ENCODE measurements around the gene CCDC88C. TPM values are rescaled to one million over a fixed set of nuclear protein-coding genes. Genes with fewer than 3 reads are reported as not detected.

CCDC88C gene
- total RNA-seq, 1 experiment from 2014 or later, result 19.7 TPM

GRCh38 chr14:91366749-91367148, 50.9 kb downstream of the CCDC88C start:
- H4K20me1 ChIP-seq (ENCODE audit: low read length), result no peaks in the 10 kb centered on the region
- peaks cover 57% of the 10 kb centered on the region for H3K79me2 ChIP-seq (ENCODE audit: low read length)
- TF ChIP-seq EZH2 (IDR thresholded peaks at IDR 0.05; ENCODE audit: low read length, unreplicated experiment) (no peak), CTCF (conservative IDR thresholded peaks at IDR 0.05; ENCODE audit: low read depth, low read length) (no peak), EZH2phosphoT487 (IDR thresholded peaks at IDR 0.05; ENCODE audit: borderline replicate concordance, low read length) (no peak)
- no peak overlapping the region for H3K4me3 ChIP-seq (ENCODE audit: low read length)
- H3K27ac ChIP-seq (ENCODE audit: low read length), result peak overlapping the region; percentile 9; the same call in 1 of the 2 replicates
- no peak overlapping the region for H2AFZ ChIP-seq (ENCODE audit: low read length)
- no peaks in the 10 kb centered on the region for H3K9me3 ChIP-seq (ENCODE audit: low read length)
- H3K27me3 ChIP-seq (ENCODE audit: low read length), result no peaks in the 10 kb centered on the region
- peaks cover 21% of the 10 kb centered on the region for H3K4me1 ChIP-seq (ENCODE audit: insufficient read depth, low read length)
- no TSS peak for BruUV-seq (replicated peaks)
- ChIA-PET POLR2A (ENCODE audit: unreplicated experiment) (interaction anchor here (0.7 kb wide), 1 partner anchor 10 kb away, joined by 4 read pairs; no protein-coding TSS in a partner anchor), CTCF (no interaction called here)
- no peak for DNase-seq
- no peaks in the 10 kb centered on the region for H3K36me3 ChIP-seq (ENCODE audit: low read depth, low read length)
- H3K4me2 ChIP-seq (ENCODE audit: low read length), result no peak overlapping the region
- H3K9ac ChIP-seq (ENCODE audit: low read length), result no peak overlapping the region
- ATAC-seq, result no peak
- intact Hi-C loops (cut with micrococcal nuclease), result no loop called here
- no peaks in the 10 kb centered on the region for H3K9me2 ChIP-seq (replicated peaks; ENCODE audit: low read length)
- H3F3A ChIP-seq (ENCODE audit: low read length, unreplicated experiment), result no peaks in the 10 kb centered on the region

GRCh38 chr14:91365552-91365951, 52.1 kb downstream of the CCDC88C start:
- no peak overlapping the region for H3K4me2 ChIP-seq (ENCODE audit: low read length)
- BruUV-seq (replicated peaks), result no TSS peak
- H3K27me3 ChIP-seq (ENCODE audit: low read length), result no peaks in the 10 kb centered on the region
- ChIA-PET POLR2A (ENCODE audit: unreplicated experiment) (no interaction called here), CTCF (no interaction called here)
- H3F3A ChIP-seq (ENCODE audit: low read length, unreplicated experiment), result no peaks in the 10 kb centered on the region
- H4K20me1 ChIP-seq (ENCODE audit: low read length), result no peaks in the 10 kb centered on the region
- H3K4me3 ChIP-seq (ENCODE audit: low read length), result no peak overlapping the region
- H3K27ac ChIP-seq (ENCODE audit: low read length), result no peak overlapping the region
- H2AFZ ChIP-seq (ENCODE audit: low read length), result no peak overlapping the region
- no peaks in the 10 kb centered on the region for H3K9me2 ChIP-seq (replicated peaks; ENCODE audit: low read length)
- intact Hi-C loops (cut with micrococcal nuclease), result no loop called here
- no peak overlapping the region for H3K9ac ChIP-seq (ENCODE audit: low read length)
- no peaks in the 10 kb centered on the region for H3K9me3 ChIP-seq (ENCODE audit: low read length)
- DNase-seq (no peak), ATAC-seq (no peak)
- peaks cover 21% of the 10 kb centered on the region for H3K4me1 ChIP-seq (ENCODE audit: insufficient read depth, low read length)
- peaks cover 52% of the 10 kb centered on the region for H3K79me2 ChIP-seq (ENCODE audit: low read length)
- TF ChIP-seq EZH2phosphoT487 (IDR thresholded peaks at IDR 0.05; ENCODE audit: borderline replicate concordance, low read length) (no peak), CTCF (conservative IDR thresholded peaks at IDR 0.05; ENCODE audit: low read depth, low read length) (no peak), EZH2 (IDR thresholded peaks at IDR 0.05; ENCODE audit: low read length, unreplicated experiment) (no peak)
- H3K36me3 ChIP-seq (ENCODE audit: low read depth, low read length), result no peaks in the 10 kb centered on the region

GRCh38 chr14:91364524-91365270, 52.9 kb downstream of the CCDC88C start:
- ATAC-seq, result no peak
- Histone ChIP-seq H3F3A (ENCODE audit: low read length, unreplicated experiment) (no peaks in the 10 kb centered on the region), H3K4me2 (ENCODE audit: low read length) (no peak overlapping the region), H3K36me3 (ENCODE audit: low read depth, low read length) (no peaks in the 10 kb centered on the region), H4K20me1 (ENCODE audit: low read length) (no peaks in the 10 kb centered on the region), H3K27ac (ENCODE audit: low read length) (no peak overlapping the region), H3K9me3 (ENCODE audit: low read length) (no peaks in the 10 kb centered on the region), H3K9me2 (replicated peaks; ENCODE audit: low read length) (no peaks in the 10 kb centered on the region), H3K4me1 (ENCODE audit: insufficient read depth, low read length) (peaks cover 13% of the 10 kb centered on the region), H3K27me3 (ENCODE audit: low read length) (no peaks in the 10 kb centered on the region), H3K4me3 (ENCODE audit: low read length) (no peak overlapping the region), H2AFZ (ENCODE audit: low read length) (no peak overlapping the region), H3K79me2 (ENCODE audit: low read length) (peaks cover 51% of the 10 kb centered on the region), H3K9ac (ENCODE audit: low read length) (no peak overlapping the region)
- DNase-seq, result no peak
- no peak for TF ChIP-seq EZH2 (IDR thresholded peaks at IDR 0.05; ENCODE audit: low read length, unreplicated experiment)
- TF ChIP-seq CTCF (conservative IDR thresholded peaks at IDR 0.05; ENCODE audit: low read depth, low read length), result no peak
- no peak for TF ChIP-seq EZH2phosphoT487 (IDR thresholded peaks at IDR 0.05; ENCODE audit: borderline replicate concordance, low read length)
- ChIA-PET POLR2A (ENCODE audit: unreplicated experiment) (no interaction called here), CTCF (no interaction called here)
- no TSS peak for BruUV-seq (replicated peaks)
- intact Hi-C loops (cut with micrococcal nuclease), result no loop called here

Data from PC-3 (cell line).